Spleen (tissue), 11 donors: ENCODE measurements around the gene CTNNA2. TPM values are rescaled to one million over a fixed set of nuclear protein-coding genes. Genes with fewer than 3 reads are reported as not detected.

Experiments
- DNase-seq: peaks from one replicate; pipeline ENCODE4 v3.0.0-alpha.2; 2020
- H3K27ac ChIP-seq, 8 donors: fragments of 200-600 bp; sonication (generic) in 7 of 8; 1 replicate in 4 of 8; 2 replicates in 4 of 8; pipeline versions ENCODE4 v1.5.0 to v1.8.0; 2016 to 2021; ENCODE audit warnings: inconsistent platforms in 4 of 8, mild to moderate bottlenecking in 4 of 8, moderate library complexity in 1 of 8
- H3K27me3 ChIP-seq, 7 donors: fragments of 200-600 bp; sonication (generic) in 6 of 7; replicated peaks in 1 of 7; 1 replicate in 4 of 7; 2 replicates in 3 of 7; pipeline versions ENCODE4 v1.5.0 to v1.8.0; 2016 to 2021; ENCODE audit warnings: inconsistent platforms in 3 of 7, mild to moderate bottlenecking in 1 of 7
- H3K36me3 ChIP-seq, 6 donors: fragments of 200-600 bp; sonication (generic) in 5 of 6; 1 replicate in 4 of 6; 2 replicates in 2 of 6; pipeline versions ENCODE4 v1.5.0 to v1.8.0; 2016 to 2021; ENCODE audit warnings: inconsistent platforms in 2 of 6
- H3K4me1 ChIP-seq, 6 donors: fragments of 200-600 bp; sonication (generic) in 5 of 6; 1 replicate in 3 of 6; 2 replicates in 3 of 6; pipeline versions ENCODE4 v1.5.0 to v1.8.0; 2016 to 2021; ENCODE audit warnings: inconsistent platforms in 3 of 6
- H3K4me3 ChIP-seq, 8 donors: fragments of 200-600 bp; sonication (generic) in 7 of 8; 1 replicate in 4 of 8; 2 replicates in 4 of 8; pipeline versions ENCODE4 v1.5.0 to v1.8.0; 2016 to 2021; ENCODE audit warnings: inconsistent platforms in 4 of 8, mild to moderate bottlenecking in 4 of 8, moderate library complexity in 2 of 8
- H3K9me3 ChIP-seq, 8 donors: fragments of 200-600 bp; sonication (generic) in 7 of 8; 1 replicate in 4 of 8; 2 replicates in 4 of 8; pipeline versions ENCODE4 v1.5.0 to v1.8.0; 2016 to 2021; ENCODE audit warnings: inconsistent platforms in 4 of 8
- POLR2A ChIP-seq, 3 donors: fragments of 450-650 bp; IDR thresholded peaks; one replicate each; pipeline ENCODE4 v1.5.1; 2017; ENCODE audit warnings: antibody characterized with exemption in 3 of 3, mild to moderate bottlenecking in 1 of 3
- POLR2AphosphoS5 ChIP-seq, 3 donors: sonication (generic); formaldehyde crosslinking; IDR thresholded peaks; one replicate each; pipeline ENCODE4 v1.5.1; 2017; ENCODE audit warnings: antibody characterized with exemption in 3 of 3
- WGBS, 5 donors: extraction: QIAGEN DNeasy Blood & Tissue Kit in 3 of 5; methylation state at CpG; one replicate each; pipeline versions ENCODE4 v1.1.5 to v1.1.7; 2013 to 2018; 5-methylcytosine and 5-hydroxymethylcytosine counted together
- intact Hi-C: fragments of 100-400 bp; cut with DNase I; formaldehyde crosslinking; loops from one replicate; pipeline ENCODE4 v1.15.0; 2023; ENCODE audit warnings: low total_unique reads
- polyA plus RNA-seq, 3 donors: library from polyadenylated mRNA; stranded (reverse); fragments of 200-250 nt; gene quantifications; one replicate each; pipeline ENCODE4 v1.2.1, GENCODE V29; 2013
- total RNA-seq, 7 donors: library from RNA; depleted of rRNA in 3 of 7; stranded (reverse); fragments of >200 nt in 3 of 7; fragmentation: NEBNext Ultra II Directional in 4 of 7; extraction: Animal tissue kit (Norgen Biotek cat#: 25700) in 4 of 7; gene quantifications; one replicate each; pipeline versions ENCODE4 v1.1.0 to v1.2.1, GENCODE V29; 2016 to 2021
- TF ChIP-seq, protein P1 (sequence below), 11 experiments: fragments of 200-600 bp in 7 of 11; fragments of 450-650 bp in 4 of 11; sonication (generic) in 4 of 11; IDR thresholded peaks in 8 of 11; conservative IDR thresholded peaks in 3 of 11; 1 replicate in 7 of 11; 2 replicates in 4 of 11; pipeline versions ENCODE4 v1.4.0 to v1.8.0; 2016 to 2021; ENCODE audit warnings: antibody characterized with exemption in 11 of 11, inconsistent platforms in 4 of 11, mild to moderate bottlenecking in 1 of 11
- donor health status: healthy with polysubstance abuse.
- donor health status: DM: no; HTN: no; CAD: no; lungs with moderate emphysema.
- donor health status: DM: no; HTN: no; CAD: no.
- donor health status: Bipolar disorder and iron deficiency.
- donor health status: healthy.
- donor health status: DM: no; HTN: no; CAD: no.
- donor health status: DM: yes; HTN: yes; CAD: no.

Gene CTNNA2
- total and polyA plus RNA-seq, 10 donors = not detected

- intact Hi-C loops = no loop called here
- DNase-seq = no peak
- Histone ChIP-seq H3K36me3 (no peaks in the 10 kb centered on the region), H3K27ac (no peak overlapping the region), H3K27me3 (no peaks in the 10 kb centered on the region), H3K4me1 (no peaks in the 10 kb centered on the region), H3K9me3 (peaks cover 0 to 8% (median 0%) of the 10 kb centered on the region in 8 donors), H3K4me3 (no peak overlapping the region)
- WGBS, 5 donors = 74 to 95% (median 76%) methylated on average over 2 of the region's 2 CpGs
- TF ChIP-seq, protein P1, sequence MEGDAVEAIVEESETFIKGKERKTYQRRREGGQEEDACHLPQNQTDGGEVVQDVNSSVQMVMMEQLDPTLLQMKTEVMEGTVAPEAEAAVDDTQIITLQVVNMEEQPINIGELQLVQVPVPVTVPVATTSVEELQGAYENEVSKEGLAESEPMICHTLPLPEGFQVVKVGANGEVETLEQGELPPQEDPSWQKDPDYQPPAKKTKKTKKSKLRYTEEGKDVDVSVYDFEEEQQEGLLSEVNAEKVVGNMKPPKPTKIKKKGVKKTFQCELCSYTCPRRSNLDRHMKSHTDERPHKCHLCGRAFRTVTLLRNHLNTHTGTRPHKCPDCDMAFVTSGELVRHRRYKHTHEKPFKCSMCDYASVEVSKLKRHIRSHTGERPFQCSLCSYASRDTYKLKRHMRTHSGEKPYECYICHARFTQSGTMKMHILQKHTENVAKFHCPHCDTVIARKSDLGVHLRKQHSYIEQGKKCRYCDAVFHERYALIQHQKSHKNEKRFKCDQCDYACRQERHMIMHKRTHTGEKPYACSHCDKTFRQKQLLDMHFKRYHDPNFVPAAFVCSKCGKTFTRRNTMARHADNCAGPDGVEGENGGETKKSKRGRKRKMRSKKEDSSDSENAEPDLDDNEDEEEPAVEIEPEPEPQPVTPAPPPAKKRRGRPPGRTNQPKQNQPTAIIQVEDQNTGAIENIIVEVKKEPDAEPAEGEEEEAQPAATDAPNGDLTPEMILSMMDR (IDR thresholded peaks at IDR 0.05 in 8 of 11, conservative IDR thresholded peaks at IDR 0.05 in 3 of 11) = no peak
- TF ChIP-seq POLR2A (IDR thresholded peaks at IDR 0.05) (no peak), POLR2AphosphoS5 (IDR thresholded peaks at IDR 0.05) (no peak)
Measured at GRCh38 chr2:79620679-79621078, 107.8 kb downstream of the CTNNA2 start.

GRCh38 chr2:79621252-79621651 is 108.4 kb downstream of the CTNNA2 start:
- Histone ChIP-seq H3K4me1 (no peaks in the 10 kb centered on the region), H3K9me3 (peaks cover 0 to 8% (median 0%) of the 10 kb centered on the region in 8 donors), H3K27me3 (no peaks in the 10 kb centered on the region), H3K27ac (no peak overlapping the region), H3K4me3 (no peak overlapping the region), H3K36me3 (no peaks in the 10 kb centered on the region)
- TF ChIP-seq POLR2A (IDR thresholded peaks at IDR 0.05) (no peak), POLR2AphosphoS5 (IDR thresholded peaks at IDR 0.05) (no peak)
- TF ChIP-seq, protein P1 (IDR thresholded peaks at IDR 0.05 in 8 of 11, conservative IDR thresholded peaks at IDR 0.05 in 3 of 11) = no peak
- no peak for DNase-seq
- 75 to 89% (median 83%) methylated on average over 6 of the region's 6 CpGs for WGBS, 5 donors
- intact Hi-C loops = no loop called here

- Histone ChIP-seq H3K36me3 (no peaks in the 10 kb centered on the region), H3K4me1 (no peaks in the 10 kb centered on the region), H3K9me3 (peaks cover 0 to 8% (median 0%) of the 10 kb centered on the region in 8 donors), H3K27ac (no peak overlapping the region), H3K27me3 (no peaks in the 10 kb centered on the region), H3K4me3 (no peak overlapping the region)
- no peak for DNase-seq
- 89 to 100% (median 91%) methylated on average over 1 of the region's 1 CpG for WGBS, 5 donors
- TF ChIP-seq, protein P1 (IDR thresholded peaks at IDR 0.05 in 8 of 11, conservative IDR thresholded peaks at IDR 0.05 in 3 of 11) = no peak
- TF ChIP-seq POLR2AphosphoS5 (IDR thresholded peaks at IDR 0.05) (no peak), POLR2A (IDR thresholded peaks at IDR 0.05) (no peak)
- intact Hi-C loops = no loop called here
Measured at GRCh38 chr2:79621755-79622154, 108.9 kb downstream of the CTNNA2 start.

GRCh38 chr2:79622508-79622907 is 109.7 kb downstream of the CTNNA2 start:
- no peaks in the 10 kb centered on the region for H3K27me3 ChIP-seq
- H3K36me3 ChIP-seq = no peaks in the 10 kb centered on the region
- TF ChIP-seq POLR2A (IDR thresholded peaks at IDR 0.05) (no peak), POLR2AphosphoS5 (IDR thresholded peaks at IDR 0.05) (no peak)
- TF ChIP-seq, protein P1 (IDR thresholded peaks at IDR 0.05 in 8 of 11, conservative IDR thresholded peaks at IDR 0.05 in 3 of 11) = no peak
- WGBS, 5 donors = 65 to 76% (median 74%) methylated on average over 3 of the region's 3 CpGs
- intact Hi-C loops = no loop called here
- peaks cover 0 to 8% (median 0%) of the 10 kb centered on the region in 8 donors for H3K9me3 ChIP-seq
- no peak for DNase-seq
- no peak overlapping the region for H3K27ac ChIP-seq
- H3K4me1 ChIP-seq = no peaks in the 10 kb centered on the region
- no peak overlapping the region for H3K4me3 ChIP-seq
